ENCODE results near the gene GTF2E1. TPM values are rescaled to one million over a fixed set of nuclear protein-coding genes. Genes with fewer than 3 reads are reported as not detected.

GTF2E1 gene
- total RNA-seq, 6 donors from 2014 or later: 6.3 to 17.9 (median 15.7) TPM

DNA sequence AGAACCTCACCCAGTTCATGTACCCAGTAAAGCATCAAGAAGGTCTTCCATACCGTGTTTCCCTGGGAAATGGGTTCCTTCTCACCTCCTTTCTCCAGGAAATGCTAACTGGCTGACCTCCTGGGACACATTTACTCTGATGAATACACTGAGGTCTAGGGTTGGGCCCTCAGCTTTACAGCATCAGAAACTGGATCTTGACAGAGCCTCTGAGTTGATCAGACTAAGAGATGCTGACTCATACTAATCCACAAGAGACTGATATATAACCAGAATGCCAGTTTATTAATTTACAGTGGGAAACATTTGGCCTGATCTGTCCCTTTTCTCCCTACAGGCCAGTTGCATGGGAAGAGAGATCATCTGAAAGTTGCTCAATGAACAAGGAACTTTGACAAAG lies 55.8 kb downstream of the GTF2E1 start:
- H3K9me3 ChIP-seq: no peaks in the 10 kb centered on the region
- no peaks in the 10 kb centered on the region for H3K4me1 ChIP-seq
- no peaks in the 10 kb centered on the region for H3K27me3 ChIP-seq
- TF ChIP-seq, protein P1, sequence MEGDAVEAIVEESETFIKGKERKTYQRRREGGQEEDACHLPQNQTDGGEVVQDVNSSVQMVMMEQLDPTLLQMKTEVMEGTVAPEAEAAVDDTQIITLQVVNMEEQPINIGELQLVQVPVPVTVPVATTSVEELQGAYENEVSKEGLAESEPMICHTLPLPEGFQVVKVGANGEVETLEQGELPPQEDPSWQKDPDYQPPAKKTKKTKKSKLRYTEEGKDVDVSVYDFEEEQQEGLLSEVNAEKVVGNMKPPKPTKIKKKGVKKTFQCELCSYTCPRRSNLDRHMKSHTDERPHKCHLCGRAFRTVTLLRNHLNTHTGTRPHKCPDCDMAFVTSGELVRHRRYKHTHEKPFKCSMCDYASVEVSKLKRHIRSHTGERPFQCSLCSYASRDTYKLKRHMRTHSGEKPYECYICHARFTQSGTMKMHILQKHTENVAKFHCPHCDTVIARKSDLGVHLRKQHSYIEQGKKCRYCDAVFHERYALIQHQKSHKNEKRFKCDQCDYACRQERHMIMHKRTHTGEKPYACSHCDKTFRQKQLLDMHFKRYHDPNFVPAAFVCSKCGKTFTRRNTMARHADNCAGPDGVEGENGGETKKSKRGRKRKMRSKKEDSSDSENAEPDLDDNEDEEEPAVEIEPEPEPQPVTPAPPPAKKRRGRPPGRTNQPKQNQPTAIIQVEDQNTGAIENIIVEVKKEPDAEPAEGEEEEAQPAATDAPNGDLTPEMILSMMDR (IDR thresholded peaks at IDR 0.05): no peak
- no peak for TF ChIP-seq POLR2A (IDR thresholded peaks at IDR 0.05)
- no peak for TF ChIP-seq EP300 (IDR thresholded peaks at IDR 0.05)
- H3K27ac ChIP-seq: no peak overlapping the region
- WGBS, 2 donors: 65 to 68% methylated on average over 1 of the region's 1 CpG
- ATAC-seq (ENCODE audit: low FRiP score in 2 of 2) (no peak), DNase-seq (no peak)
- no peak overlapping the region for H3K4me3 ChIP-seq
- H3K36me3 ChIP-seq: no peaks in the 10 kb centered on the region

DNA sequence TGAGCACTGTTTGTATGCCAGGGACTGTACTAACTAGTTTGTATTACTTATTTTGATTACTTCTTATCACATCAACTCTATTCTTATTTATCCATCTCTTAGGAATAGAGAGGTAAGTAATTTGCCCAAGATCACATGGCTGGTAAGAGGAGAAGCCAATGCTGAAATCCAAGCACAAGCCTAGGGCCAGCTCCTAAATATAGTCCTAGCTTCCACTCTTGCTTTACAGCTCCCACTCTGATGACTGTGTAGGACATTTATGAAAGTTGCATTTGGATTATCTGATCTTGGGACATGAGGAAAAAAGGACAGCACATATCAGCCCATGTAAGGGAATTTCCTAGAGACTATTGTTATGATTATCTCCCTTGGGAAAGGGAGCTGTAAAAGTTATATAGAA lies 58.1 kb downstream of the GTF2E1 start:
- H3K36me3 ChIP-seq: no peaks in the 10 kb centered on the region
- ATAC-seq (ENCODE audit: low FRiP score in 2 of 2): no peak
- no peaks in the 10 kb centered on the region for H3K27me3 ChIP-seq
- no peak overlapping the region for H3K4me3 ChIP-seq
- TF ChIP-seq POLR2A (IDR thresholded peaks at IDR 0.05) (no peak), POLR2AphosphoS5 (IDR thresholded peaks at IDR 0.05) (no peak), EP300 (IDR thresholded peaks at IDR 0.05) (no peak)
- TF ChIP-seq, protein P1 (IDR thresholded peaks at IDR 0.05): no peak
- no peaks in the 10 kb centered on the region for H3K4me1 ChIP-seq
- no peaks in the 10 kb centered on the region for H3K9me3 ChIP-seq
- no peak overlapping the region for H3K27ac ChIP-seq
- no peak for DNase-seq

DNA sequence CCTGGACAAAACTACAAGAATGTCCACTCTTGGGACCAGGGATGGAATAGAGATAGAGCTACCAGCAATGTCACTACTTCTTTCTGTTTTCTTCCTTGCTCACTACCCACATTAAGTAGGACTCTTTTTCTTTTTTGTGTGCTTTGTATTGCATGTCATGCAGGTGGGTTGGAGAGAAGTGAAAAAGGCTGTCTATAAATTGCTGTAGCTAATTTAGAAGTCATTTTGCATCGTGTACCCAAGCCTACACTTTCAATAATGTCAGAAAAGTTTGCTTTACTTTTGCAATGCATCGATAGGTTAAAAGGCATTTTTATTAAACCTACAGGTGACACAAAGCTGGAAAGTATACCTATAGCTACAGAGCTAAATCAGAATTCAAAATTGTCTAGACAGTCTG lies 58.9 kb downstream of the GTF2E1 start:
- no peak overlapping the region for H3K27ac ChIP-seq
- H3K4me1 ChIP-seq: no peaks in the 10 kb centered on the region
- 79 to 89% methylated on average over 2 of the region's 2 CpGs for WGBS, 2 donors
- H3K27me3 ChIP-seq: no peaks in the 10 kb centered on the region
- TF ChIP-seq, protein P1 (IDR thresholded peaks at IDR 0.05): no peak
- TF ChIP-seq EP300 (IDR thresholded peaks at IDR 0.05): no peak
- no peak for TF ChIP-seq POLR2A (IDR thresholded peaks at IDR 0.05)
- TF ChIP-seq POLR2AphosphoS5 (IDR thresholded peaks at IDR 0.05): no peak
- DNase-seq: no peak
- no peaks in the 10 kb centered on the region for H3K36me3 ChIP-seq
- no peak overlapping the region for H3K4me3 ChIP-seq
- no peak for ATAC-seq (ENCODE audit: low FRiP score in 2 of 2)
- no peaks in the 10 kb centered on the region for H3K9me3 ChIP-seq

DNA sequence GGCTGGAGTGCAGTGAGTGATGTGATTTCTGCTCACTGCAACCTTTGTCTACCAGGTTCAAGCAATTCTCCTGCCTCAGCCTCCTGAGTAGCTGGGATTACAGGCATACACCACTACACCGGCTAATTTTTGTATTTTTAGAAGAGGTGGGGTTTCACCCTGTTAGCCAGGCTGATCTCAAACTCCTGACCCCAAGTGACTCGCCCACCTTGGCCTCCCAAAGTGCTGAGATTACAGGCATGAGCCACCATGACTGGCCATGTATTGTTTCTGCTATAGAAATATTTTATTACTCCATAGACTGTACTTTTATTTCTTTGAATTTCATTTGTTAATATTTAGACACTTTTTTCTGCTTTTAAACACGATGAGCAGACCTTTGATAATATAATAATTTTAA lies 60.4 kb downstream of the GTF2E1 start:
- Histone ChIP-seq H3K4me1 (no peaks in the 10 kb centered on the region), H3K27ac (no peak overlapping the region), H3K36me3 (no peaks in the 10 kb centered on the region), H3K9me3 (no peaks in the 10 kb centered on the region), H3K4me3 (no peak overlapping the region), H3K27me3 (no peaks in the 10 kb centered on the region)
- no peak for TF ChIP-seq EP300 (IDR thresholded peaks at IDR 0.05)
- TF ChIP-seq POLR2AphosphoS5 (IDR thresholded peaks at IDR 0.05): no peak
- TF ChIP-seq POLR2A (IDR thresholded peaks at IDR 0.05): no peak
- TF ChIP-seq, protein P1 (IDR thresholded peaks at IDR 0.05): no peak
- DNase-seq: no peak
- ATAC-seq (ENCODE audit: low FRiP score in 2 of 2): no peak
- WGBS, 2 donors: 55 to 73% methylated on average over 3 of the region's 3 CpGs

DNA sequence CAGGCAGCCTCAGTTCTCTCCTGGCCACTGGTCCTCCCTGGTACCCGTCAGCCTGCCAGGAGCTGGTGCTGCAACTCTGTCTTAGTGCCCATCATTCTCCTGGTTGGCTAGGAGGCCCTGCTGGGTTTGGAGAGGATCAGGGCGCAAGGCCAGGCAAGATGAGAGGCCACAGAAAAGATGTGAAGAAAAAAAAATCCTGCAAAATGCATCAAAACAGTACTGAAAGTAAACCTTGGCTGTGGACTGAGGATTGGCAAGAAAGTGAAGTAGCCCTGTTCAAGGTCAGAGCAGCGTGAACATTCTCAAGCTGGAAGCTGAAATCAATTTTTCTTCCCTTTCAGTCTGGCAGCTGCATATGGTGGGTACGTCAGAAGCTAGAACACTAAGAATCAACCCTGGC lies 74.2 kb downstream of the GTF2E1 start:
- Histone ChIP-seq H3K36me3 (no peaks in the 10 kb centered on the region), H3K9me3 (no peaks in the 10 kb centered on the region), H3K4me1 (no peaks in the 10 kb centered on the region), H3K27me3 (no peaks in the 10 kb centered on the region), H3K27ac (no peak overlapping the region), H3K4me3 (no peak overlapping the region)
- ATAC-seq (ENCODE audit: low FRiP score in 2 of 2): no peak
- 73 to 86% methylated on average over 4 of the region's 4 CpGs for WGBS, 2 donors
- DNase-seq: no peak
- TF ChIP-seq, protein P1 (IDR thresholded peaks at IDR 0.05): no peak
- TF ChIP-seq POLR2AphosphoS5 (IDR thresholded peaks at IDR 0.05): no peak
- TF ChIP-seq POLR2A (IDR thresholded peaks at IDR 0.05): no peak
- TF ChIP-seq EP300 (IDR thresholded peaks at IDR 0.05): no peak
